H1 (cell line): ENCODE data around the gene RALGAPA2. TPM values are rescaled to one million over a fixed set of nuclear protein-coding genes. Genes with fewer than 3 reads are reported as not detected.

Experiments
- ATF3 ChIP-seq: IDR thresholded peaks from 2 replicates; pipeline ENCODE4 v1.6.1; 2011; ENCODE audit warnings: low read depth, mild to moderate bottlenecking, low read length; ENCODE audit not compliant: insufficient read depth
- CHD2 ChIP-seq: IDR thresholded peaks from 2 replicates; pipeline ENCODE4 v1.6.1; 2012; ENCODE audit warnings: low read length, improper control_type of control experiment
- CTBP2 ChIP-seq: IDR thresholded peaks from 2 replicates; pipeline ENCODE4 v1.7.0; 2011; ENCODE audit warnings: borderline replicate concordance, mild to moderate bottlenecking, moderate library complexity, mixed read lengths, low read length; ENCODE audit not compliant: insufficient read depth, insufficient read length
- GTF2F1 ChIP-seq: IDR thresholded peaks from 2 replicates; pipeline ENCODE4 v1.6.1; 2012; ENCODE audit warnings: low read depth, low read length, improper control_type of control experiment, borderline replicate concordance
- ZNF274 ChIP-seq: IDR thresholded peaks from 2 replicates; pipeline ENCODE4 v1.7.0; 2012; ENCODE audit warnings: low read length, borderline replicate concordance; ENCODE audit errors: extremely low read depth
- polyA plus RNA-seq, 7 experiments: library from polyadenylated mRNA; depleted of rRNA in 3 of 7; stranded (reverse) in 5 of 7; unstranded in 2 of 7; fragments of >200 nt in 5 of 7; fragments of 200-250 nt in 2 of 7; gene quantifications; 1 replicate in 5 of 7; 2 replicates in 1 of 7; 4 replicates in 1 of 7; pipeline versions ENCODE4 v1.2.1 to v1.2.3, GENCODE V29; 2011 to 2013; ENCODE audit warnings: missing spikeins in 2 of 7, mixed read lengths in 2 of 7
- total RNA-seq: library from RNA; stranded (reverse); fragmentation: NEBNext Ultra II Directional; extraction: Animal tissue kit (Norgen Biotek cat#: 25700); gene quantifications from 2 replicates; pipeline ENCODE4 v1.2.1, GENCODE V29; 2021
- TF ChIP-seq, protein P1 (sequence below): fragments of 300-600 bp; sonication (generic); IDR thresholded peaks from 2 replicates; pipeline ENCODE4 v1.7.1; 2012; ENCODE audit warnings: low read length, moderate library complexity, mild to moderate bottlenecking, inconsistent platforms; ENCODE audit not compliant: insufficient replicate concordance

The RALGAPA2 gene
- total and polyA plus RNA-seq, 2 of the 8 experiments (the other 6 are each of a cell fraction or from before 2014, with no cell fraction given) = 5.1 to 25.5 TPM

GRCh38 chr20:20710443-20711315 is 1.8 kb downstream of the RALGAPA2 start (continued):
- TF ChIP-seq ATF3 = no peak
- TF ChIP-seq CHD2 = no peak
- TF ChIP-seq CTBP2 = no peak
- TF ChIP-seq, protein P1, sequence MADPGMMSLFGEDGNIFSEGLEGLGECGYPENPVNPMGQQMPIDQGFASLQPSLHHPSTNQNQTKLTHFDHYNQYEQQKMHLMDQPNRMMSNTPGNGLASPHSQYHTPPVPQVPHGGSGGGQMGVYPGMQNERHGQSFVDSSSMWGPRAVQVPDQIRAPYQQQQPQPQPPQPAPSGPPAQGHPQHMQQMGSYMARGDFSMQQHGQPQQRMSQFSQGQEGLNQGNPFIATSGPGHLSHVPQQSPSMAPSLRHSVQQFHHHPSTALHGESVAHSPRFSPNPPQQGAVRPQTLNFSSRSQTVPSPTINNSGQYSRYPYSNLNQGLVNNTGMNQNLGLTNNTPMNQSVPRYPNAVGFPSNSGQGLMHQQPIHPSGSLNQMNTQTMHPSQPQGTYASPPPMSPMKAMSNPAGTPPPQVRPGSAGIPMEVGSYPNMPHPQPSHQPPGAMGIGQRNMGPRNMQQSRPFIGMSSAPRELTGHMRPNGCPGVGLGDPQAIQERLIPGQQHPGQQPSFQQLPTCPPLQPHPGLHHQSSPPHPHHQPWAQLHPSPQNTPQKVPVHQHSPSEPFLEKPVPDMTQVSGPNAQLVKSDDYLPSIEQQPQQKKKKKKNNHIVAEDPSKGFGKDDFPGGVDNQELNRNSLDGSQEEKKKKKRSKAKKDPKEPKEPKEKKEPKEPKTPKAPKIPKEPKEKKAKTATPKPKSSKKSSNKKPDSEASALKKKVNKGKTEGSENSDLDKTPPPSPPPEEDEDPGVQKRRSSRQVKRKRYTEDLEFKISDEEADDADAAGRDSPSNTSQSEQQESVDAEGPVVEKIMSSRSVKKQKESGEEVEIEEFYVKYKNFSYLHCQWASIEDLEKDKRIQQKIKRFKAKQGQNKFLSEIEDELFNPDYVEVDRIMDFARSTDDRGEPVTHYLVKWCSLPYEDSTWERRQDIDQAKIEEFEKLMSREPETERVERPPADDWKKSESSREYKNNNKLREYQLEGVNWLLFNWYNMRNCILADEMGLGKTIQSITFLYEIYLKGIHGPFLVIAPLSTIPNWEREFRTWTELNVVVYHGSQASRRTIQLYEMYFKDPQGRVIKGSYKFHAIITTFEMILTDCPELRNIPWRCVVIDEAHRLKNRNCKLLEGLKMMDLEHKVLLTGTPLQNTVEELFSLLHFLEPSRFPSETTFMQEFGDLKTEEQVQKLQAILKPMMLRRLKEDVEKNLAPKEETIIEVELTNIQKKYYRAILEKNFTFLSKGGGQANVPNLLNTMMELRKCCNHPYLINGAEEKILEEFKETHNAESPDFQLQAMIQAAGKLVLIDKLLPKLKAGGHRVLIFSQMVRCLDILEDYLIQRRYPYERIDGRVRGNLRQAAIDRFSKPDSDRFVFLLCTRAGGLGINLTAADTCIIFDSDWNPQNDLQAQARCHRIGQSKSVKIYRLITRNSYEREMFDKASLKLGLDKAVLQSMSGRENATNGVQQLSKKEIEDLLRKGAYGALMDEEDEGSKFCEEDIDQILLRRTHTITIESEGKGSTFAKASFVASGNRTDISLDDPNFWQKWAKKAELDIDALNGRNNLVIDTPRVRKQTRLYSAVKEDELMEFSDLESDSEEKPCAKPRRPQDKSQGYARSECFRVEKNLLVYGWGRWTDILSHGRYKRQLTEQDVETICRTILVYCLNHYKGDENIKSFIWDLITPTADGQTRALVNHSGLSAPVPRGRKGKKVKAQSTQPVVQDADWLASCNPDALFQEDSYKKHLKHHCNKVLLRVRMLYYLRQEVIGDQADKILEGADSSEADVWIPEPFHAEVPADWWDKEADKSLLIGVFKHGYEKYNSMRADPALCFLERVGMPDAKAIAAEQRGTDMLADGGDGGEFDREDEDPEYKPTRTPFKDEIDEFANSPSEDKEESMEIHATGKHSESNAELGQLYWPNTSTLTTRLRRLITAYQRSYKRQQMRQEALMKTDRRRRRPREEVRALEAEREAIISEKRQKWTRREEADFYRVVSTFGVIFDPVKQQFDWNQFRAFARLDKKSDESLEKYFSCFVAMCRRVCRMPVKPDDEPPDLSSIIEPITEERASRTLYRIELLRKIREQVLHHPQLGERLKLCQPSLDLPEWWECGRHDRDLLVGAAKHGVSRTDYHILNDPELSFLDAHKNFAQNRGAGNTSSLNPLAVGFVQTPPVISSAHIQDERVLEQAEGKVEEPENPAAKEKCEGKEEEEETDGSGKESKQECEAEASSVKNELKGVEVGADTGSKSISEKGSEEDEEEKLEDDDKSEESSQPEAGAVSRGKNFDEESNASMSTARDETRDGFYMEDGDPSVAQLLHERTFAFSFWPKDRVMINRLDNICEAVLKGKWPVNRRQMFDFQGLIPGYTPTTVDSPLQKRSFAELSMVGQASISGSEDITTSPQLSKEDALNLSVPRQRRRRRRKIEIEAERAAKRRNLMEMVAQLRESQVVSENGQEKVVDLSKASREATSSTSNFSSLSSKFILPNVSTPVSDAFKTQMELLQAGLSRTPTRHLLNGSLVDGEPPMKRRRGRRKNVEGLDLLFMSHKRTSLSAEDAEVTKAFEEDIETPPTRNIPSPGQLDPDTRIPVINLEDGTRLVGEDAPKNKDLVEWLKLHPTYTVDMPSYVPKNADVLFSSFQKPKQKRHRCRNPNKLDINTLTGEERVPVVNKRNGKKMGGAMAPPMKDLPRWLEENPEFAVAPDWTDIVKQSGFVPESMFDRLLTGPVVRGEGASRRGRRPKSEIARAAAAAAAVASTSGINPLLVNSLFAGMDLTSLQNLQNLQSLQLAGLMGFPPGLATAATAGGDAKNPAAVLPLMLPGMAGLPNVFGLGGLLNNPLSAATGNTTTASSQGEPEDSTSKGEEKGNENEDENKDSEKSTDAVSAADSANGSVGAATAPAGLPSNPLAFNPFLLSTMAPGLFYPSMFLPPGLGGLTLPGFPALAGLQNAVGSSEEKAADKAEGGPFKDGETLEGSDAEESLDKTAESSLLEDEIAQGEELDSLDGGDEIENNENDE = no peak
- TF ChIP-seq ZNF274 = no peak
- no peak for TF ChIP-seq GTF2F1
